Pancreas (tissue), 10 donors: ENCODE measurements around the gene B3GALT5. TPM values are rescaled to one million over a fixed set of nuclear protein-coding genes. Genes with fewer than 3 reads are reported as not detected.
"Not testable (repeated sequence)": the region's sequence is repeated elsewhere in the genome, so short reads cannot be mapped to it uniquely, and the experiment has no call there.

ENCODE experiments used
- ATAC-seq, 4 donors: fragments of 200-7000 bp; cut with Tn5 transposase; one replicate each; pipeline versions ENCODE4 v1.8.0 to v1.9.1; 2020; ENCODE audit warnings: mild to moderate bottlenecking in 4 of 4, moderate library complexity in 4 of 4
- DNase-seq, 6 donors: peaks; one replicate each; pipeline ENCODE4 v3.0.0-alpha.2; 2020
- FAIRE-seq: peaks from 2 replicates; lab custom pipeline; 2012; peaks lifted over from hg19 to GRCh38; lab: Jason Lieb, UNC
- H3K27ac ChIP-seq, 4 donors: fragments of 200-600 bp; sonication (generic); 1 replicate in 3 of 4; 2 replicates in 1 of 4; pipeline versions ENCODE4 v1.5.0 to v1.8.0; 2020
- H3K27me3 ChIP-seq, 4 donors: fragments of 200-600 bp; one replicate each; pipeline ENCODE4 v1.8.0; 2021
- H3K36me3 ChIP-seq, 3 donors: fragments of 200-600 bp; sonication (generic) in 1 of 3; one replicate each; pipeline versions ENCODE4 v1.5.0 to v1.8.0; 2020 to 2021
- H3K4me1 ChIP-seq, 3 donors: fragments of 200-600 bp; one replicate each; pipeline ENCODE4 v1.8.0; 2021
- H3K4me3 ChIP-seq, 4 donors: fragments of 200-600 bp; sonication (generic) in 2 of 4; one replicate each; pipeline versions ENCODE4 v1.5.0 to v1.8.0; 2020 to 2021
- H3K9me3 ChIP-seq, 4 donors: fragments of 200-600 bp; one replicate each; pipeline ENCODE4 v1.8.0; 2021
- CTCF ChIP-seq, 4 donors: fragments of 200-600 bp; sonication (generic) in 3 of 4; IDR thresholded peaks; one replicate each; pipeline versions ENCODE4 v1.5.0 to v1.8.0; 2021; ENCODE audit warnings: antibody characterized with exemption in 4 of 4
- WGBS, 2 donors: extraction: QIAGEN DNeasy Blood & Tissue Kit; methylation state at CpG; one replicate each; pipeline ENCODE4 v1.1.7; 2013; 5-methylcytosine and 5-hydroxymethylcytosine counted together
- intact Hi-C, 3 donors: fragments of 100-400 bp; cut with DNase I; formaldehyde crosslinking; loops; one replicate each; pipeline versions ENCODE4 v1.11.1 to v1.14.2; 2022
- polyA plus RNA-seq, 2 donors: library from polyadenylated mRNA; stranded (reverse); fragments of 200-250 nt; gene quantifications; one replicate each; pipeline ENCODE4 v1.2.3, GENCODE V29; 2013
- total RNA-seq, 6 donors: library from RNA; stranded (reverse); fragmentation: NEBNext Ultra II Directional in 4 of 6; extraction: Animal tissue kit (Norgen Biotek cat#: 25700) in 4 of 6; gene quantifications; one replicate each; pipeline versions ENCODE4 v1.2.1 to v1.2.4, GENCODE V29; 2021 to 2023
- donor health status: healthy with polysubstance abuse.
- donor health status: DM: no; HTN: no; CAD: no; lungs with moderate emphysema.
- donor health status: DM: no; HTN: no; CAD: no.
- donor health status: control.
- donor health status: control.
- donor health status: Bipolar disorder and iron deficiency.
- donor health status: DM: yes; HTN: yes; CAD: no.
- donor health status: DM: no; HTN: no; CAD: no.
- donor health status: DM: no; HTN: no; CAD: no.
- donor health status: DM: yes; HTN: yes; CAD: no.

The B3GALT5 gene
- total and polyA plus RNA-seq, 8 donors: 2.0 to 8.1 (median 4.0) TPM

- no peak for FAIRE-seq
- Histone ChIP-seq H3K27ac (no peak overlapping the region), H3K27me3 (no peaks in the 10 kb centered on the region), H3K36me3 (no peaks in the 10 kb centered on the region), H3K4me3 (no peak overlapping the region), H3K9me3 (peaks cover 0 to 4% (median 0%) of the 10 kb centered on the region in 4 donors), H3K4me1 (no peaks in the 10 kb centered on the region)
- intact Hi-C loops: no loop called here
- no peak for TF ChIP-seq CTCF (IDR thresholded peaks at IDR 0.05)
- no peak for DNase-seq
- ATAC-seq: no peak
- 97 to 99% methylated on average over 4 of the region's 4 CpGs for WGBS, 2 donors
Measured at GRCh38 chr21:39582749-39583148, 30.0 kb upstream of the B3GALT5 start.

- WGBS, 2 donors: 87 to 88% methylated on average over 2 of the region's 2 CpGs
- not testable (repeated sequence) for FAIRE-seq
Measured at GRCh38 chr21:39583586-39583985, 29.2 kb upstream of the B3GALT5 start.

GRCh38 chr21:39587376-39587775 is 25.4 kb upstream of the B3GALT5 start:
- DNase-seq (no peak), FAIRE-seq (no peak), ATAC-seq (peak in 2 of 4 donors; percentile 60 to 71)
- H3K4me1 ChIP-seq: no peaks in the 10 kb centered on the region
- H3K4me3 ChIP-seq: no peak overlapping the region
- no peak overlapping the region for H3K27ac ChIP-seq
- 14% methylated on average over 4 of the region's 4 CpGs for WGBS, 2 donors
- intact Hi-C loops: no loop called here
- peaks cover 0 to 4% (median 0%) of the 10 kb centered on the region in 4 donors for H3K9me3 ChIP-seq
- no peaks in the 10 kb centered on the region for H3K27me3 ChIP-seq
- no peaks in the 10 kb centered on the region for H3K36me3 ChIP-seq
- no peak for TF ChIP-seq CTCF (IDR thresholded peaks at IDR 0.05)

More at GRCh38 chr21:39583586-39583985, 29.2 kb upstream of the B3GALT5 start:
- H3K9me3 ChIP-seq, intact Hi-C loops, H3K36me3 ChIP-seq, H3K4me3 ChIP-seq, H3K4me1 ChIP-seq, H3K27me3 ChIP-seq, DNase-seq, ATAC-seq, H3K27ac ChIP-seq: not testable (repeated sequence)

GRCh38 chr21:39588884-39589283 is 23.9 kb upstream of the B3GALT5 start:
- FAIRE-seq (no peak), DNase-seq (no peak), ATAC-seq (no peak)
- TF ChIP-seq CTCF (IDR thresholded peaks at IDR 0.05): no peak
- 43 to 97% methylated on average over 1 of the region's 1 CpG for WGBS, 2 donors
- H3K36me3 ChIP-seq: no peaks in the 10 kb centered on the region
- no peaks in the 10 kb centered on the region for H3K27me3 ChIP-seq
- intact Hi-C loops: no loop called here
- no peaks in the 10 kb centered on the region for H3K9me3 ChIP-seq
- H3K27ac ChIP-seq: no peak overlapping the region
- H3K4me3 ChIP-seq: no peak overlapping the region
- peaks cover 0 to 4% (median 0%) of the 10 kb centered on the region in 3 donors for H3K4me1 ChIP-seq

- intact Hi-C loops: no loop called here
- FAIRE-seq: no peak
- TF ChIP-seq CTCF (IDR thresholded peaks at IDR 0.05): no peak
Measured at GRCh38 chr21:39593522-39593921, 19.2 kb upstream of the B3GALT5 start.

More at GRCh38 chr21:39593522-39593921, 19.2 kb upstream of the B3GALT5 start:
- ATAC-seq (peak in 2 of 4 donors; percentile 32 to 39), DNase-seq (no peak)
- Histone ChIP-seq H3K27me3 (no peaks in the 10 kb centered on the region), H3K27ac (no peak overlapping the region), H3K4me3 (no peak overlapping the region), H3K36me3 (no peaks in the 10 kb centered on the region), H3K4me1 (peaks cover 0 to 5% (median 4%) of the 10 kb centered on the region in 3 donors), H3K9me3 (no peaks in the 10 kb centered on the region)
